B cell (primary cell): Measurements from ENCODE around the gene CRBN. TPM values are rescaled to one million over a fixed set of nuclear protein-coding genes. Genes with fewer than 3 reads are reported as not detected.
A peak's percentile ranks its signal among the peaks of the same experiment; 100 is the strongest.

ENCODE experiments used
- ATAC-seq: fragments of 200-7000 bp; cut with Tn5 transposase; one replicate; pipeline ENCODE4 v1.10.0; 2021; ENCODE audit warnings: low read depth, mild to moderate bottlenecking, moderate number of reproducible peaks, moderate library complexity
- CTCF ChIA-PET: fragments of 350-600 bp; sonication (Branson Sonifier 250); formaldehyde crosslinking; loops from one replicate; lab custom pipeline; 2021; ENCODE audit warnings: antibody characterized with exemption, inconsistent platforms; lab: Charles Lee
- POLR2A ChIA-PET: fragments of 350-600 bp; sonication (Branson Sonifier 250); formaldehyde crosslinking; loops from one replicate; lab custom pipeline; 2021; ENCODE audit warnings: antibody characterized with exemption; lab: Charles Lee
- DNase-seq: peaks from one replicate; pipeline ENCODE4 v3.0.0; 2013
- H2AFZ ChIP-seq: 2 replicates; pipeline ENCODE4 v1.6.1; 2012; ENCODE audit warnings: mild to moderate bottlenecking, low read depth, low read length; ENCODE audit not compliant: insufficient read depth, poor library complexity, severe bottlenecking
- H3K27ac ChIP-seq, 2 donors: 1 replicate in 1 of 2; 2 replicates in 1 of 2; pipeline ENCODE4 v1.5.1; 2012 to 2013; ENCODE audit warnings: low read length in 2 of 2, mild to moderate bottlenecking in 2 of 2, moderate library complexity in 1 of 2
- H3K27me3 ChIP-seq, 4 experiments: fragments of 200-600 bp in 1 of 4; sonication (generic) in 1 of 4; replicated peaks in 1 of 4; 1 replicate in 2 of 4; 2 replicates in 2 of 4; pipeline versions ENCODE4 v1.6.1 to v1.7.0; 2013 to 2016; ENCODE audit warnings: low read length in 3 of 4, mild to moderate bottlenecking in 2 of 4, mixed read lengths in 1 of 4, moderate library complexity in 1 of 4; ENCODE audit not compliant: insufficient read depth in 4 of 4, control insufficient read depth in 3 of 4; ENCODE audit errors: control extremely low read depth in 1 of 4
- H3K36me3 ChIP-seq, 2 experiments: replicated peaks in 1 of 2; 1 replicate in 1 of 2; 2 replicates in 1 of 2; pipeline versions ENCODE4 v1.6.1 to v1.7.1; 2013; ENCODE audit warnings: low read length in 1 of 2; ENCODE audit not compliant: insufficient read depth in 2 of 2, control insufficient read depth in 1 of 2; ENCODE audit errors: control extremely low read depth in 1 of 2, extremely low read depth in 1 of 2
- H3K4me1 ChIP-seq, 2 donors: fragments of 200-600 bp in 1 of 2; sonication (generic) in 1 of 2; 1 replicate in 1 of 2; 2 replicates in 1 of 2; pipeline versions ENCODE4 v1.5.1 to v1.6.1; 2013 to 2017; ENCODE audit warnings: low read length in 2 of 2; ENCODE audit not compliant: control insufficient read depth in 2 of 2, insufficient read depth in 2 of 2
- H3K4me2 ChIP-seq: replicated peaks from 2 replicates; pipeline ENCODE3; 2012; ENCODE audit warnings: mild to moderate bottlenecking, low read depth, low read length; ENCODE audit not compliant: poor library complexity, severe bottlenecking
- H3K4me3 ChIP-seq, 5 experiments: fragments of 200-600 bp in 1 of 5; sonication (generic) in 1 of 5; 1 replicate in 3 of 5; 2 replicates in 2 of 5; pipeline versions ENCODE4 v1.5.1 to v1.7.0; 2011 to 2016; ENCODE audit warnings: low read length in 4 of 5, mild to moderate bottlenecking in 4 of 5, low read depth in 2 of 5, control low read depth in 1 of 5, moderate library complexity in 1 of 5; ENCODE audit not compliant: insufficient read depth in 1 of 5; ENCODE audit errors: control extremely low read depth in 1 of 5, extremely low read depth in 1 of 5
- H3K79me2 ChIP-seq: fragments of 200-600 bp; sonication (generic); one replicate; pipeline ENCODE4 v1.6.0; 2016; ENCODE audit warnings: low read length; ENCODE audit not compliant: control insufficient read depth, insufficient read depth
- H3K9ac ChIP-seq: fragments of 200-600 bp; sonication (generic); 2 replicates; pipeline ENCODE4 v1.6.1; 2017; ENCODE audit warnings: mild to moderate bottlenecking, low read length, moderate library complexity
- H3K9me3 ChIP-seq, 3 donors: one replicate each; pipeline versions ENCODE4 v1.6.1 to v1.7.1; 2013; ENCODE audit warnings: low read length in 2 of 3; ENCODE audit not compliant: control insufficient read depth in 2 of 3, insufficient read depth in 1 of 3; ENCODE audit errors: control extremely low read depth in 1 of 3
- H4K20me1 ChIP-seq: 2 replicates; pipeline ENCODE4 v1.6.0; 2012; ENCODE audit warnings: mild to moderate bottlenecking, low read length; ENCODE audit not compliant: insufficient read depth, control insufficient read depth, poor library complexity, severe bottlenecking
- H3K27ac Mint-ChIP-seq: one replicate; pipeline ENCODE4 v1.8.0; 2021; ENCODE audit warnings: mixed read lengths
- H3K27me3 Mint-ChIP-seq: one replicate; pipeline ENCODE4 v1.8.0; 2021; ENCODE audit warnings: mixed read lengths
- H3K4me1 Mint-ChIP-seq: one replicate; pipeline ENCODE4 v1.8.0; 2021; ENCODE audit warnings: mixed read lengths
- H3K4me3 Mint-ChIP-seq: one replicate; pipeline ENCODE4 v1.8.0; 2021; ENCODE audit warnings: mixed read lengths
- H3K9me3 Mint-ChIP-seq: one replicate; pipeline ENCODE4 v1.8.0; 2022; ENCODE audit warnings: mixed read lengths; ENCODE audit not compliant: insufficient read depth
- CTCF ChIP-seq: fragments of 200-600 bp; IDR thresholded peaks from one replicate; pipeline ENCODE4 v1.8.0; 2022; ENCODE audit warnings: antibody characterized with exemption, mild to moderate bottlenecking
- EZH2 ChIP-seq: IDR thresholded peaks from 2 replicates; pipeline ENCODE4 v1.6.1; 2012; ENCODE audit warnings: borderline replicate concordance, low read depth, mild to moderate bottlenecking, moderate library complexity, low read length; ENCODE audit not compliant: insufficient read depth, poor library complexity, severe bottlenecking
- WGBS: methylation state at CpG from one replicate; pipeline ENCODE4 v1.1.5; 2013; ENCODE audit warnings: missing lambda C conversion rate; ENCODE audit not compliant: insufficient coverage; 5-methylcytosine and 5-hydroxymethylcytosine counted together
- intact Hi-C: fragments of 100-400 bp; cut with micrococcal nuclease; formaldehyde crosslinking; loops from one replicate; pipeline ENCODE4 v1.10.0; 2022
- polyA plus RNA-seq: library from polyadenylated mRNA; depleted of rRNA; stranded (reverse); fragments of >200 nt; gene quantifications from 2 replicates; pipeline ENCODE4 v1.2.3, GENCODE V29; 2012
- total RNA-seq, 2 donors: library from RNA; stranded (reverse); fragments of 120-200 nt in 1 of 2; gene quantifications; 1 replicate in 1 of 2; 2 replicates in 1 of 2; pipeline versions ENCODE4 v1.2.3 to v1.2.4, GENCODE V29; 2013 to 2022

The CRBN gene
- total and polyA plus RNA-seq, 2 donors (not counting 1 experiment from before 2014, with no cell fraction given), result 67.1 to 95.1 TPM

- peaks cover 39% of the 10 kb centered on the region for H3K4me1 Mint-ChIP-seq
- WGBS, result no CpG with 5 or more reads among the region's 3 CpGs
- ChIA-PET POLR2A (no interaction called here), CTCF (no interaction called here)
- intact Hi-C loops, result no loop called here
- Histone ChIP-seq H3K4me2 (no peak overlapping the region), H3K36me3 (no peaks in the 10 kb centered on the region), H2AFZ (no peak overlapping the region), H3K9ac (peak overlapping the region; percentile 2), H3K4me3 (no peak overlapping the region), H3K79me2 (no peaks in the 10 kb centered on the region), H3K4me1 (peaks cover 21 to 31% of the 10 kb centered on the region in 2 donors), H3K9me3 (no peaks in the 10 kb centered on the region), H3K27me3 (no peaks in the 10 kb centered on the region), H3K27ac (no peak overlapping the region), H4K20me1 (no peaks in the 10 kb centered on the region)
- H3K4me3 Mint-ChIP-seq, result no peak overlapping the region
- H3K27me3 Mint-ChIP-seq, result no peaks in the 10 kb centered on the region
- no peak for TF ChIP-seq EZH2
- no peak for TF ChIP-seq CTCF
- no peak overlapping the region for H3K27ac Mint-ChIP-seq
- H3K9me3 Mint-ChIP-seq, result no peaks in the 10 kb centered on the region
- no peak for ATAC-seq
- no peak for DNase-seq
Measured at GRCh38 chr3:3105246-3105645, 74.2 kb downstream of the CRBN start.

- no peak for TF ChIP-seq EZH2
- no peak for TF ChIP-seq CTCF
- Histone ChIP-seq H3K36me3 (no peaks in the 10 kb centered on the region), H3K9ac (no peak overlapping the region), H4K20me1 (no peaks in the 10 kb centered on the region), H3K27me3 (no peaks in the 10 kb centered on the region), H2AFZ (no peak overlapping the region), H3K79me2 (no peaks in the 10 kb centered on the region), H3K9me3 (peaks cover 0 to 1% (median 0%) of the 10 kb centered on the region in 3 donors), H3K4me3 (no peak overlapping the region), H3K4me1 (peaks cover 15 to 31% of the 10 kb centered on the region in 2 donors), H3K27ac (no peak overlapping the region), H3K4me2 (no peak overlapping the region)
- WGBS, result 96% methylated on average over 4 of the region's 6 CpGs
- Mint-ChIP-seq H3K4me3 (no peak overlapping the region), H3K27me3 (no peaks in the 10 kb centered on the region), H3K27ac (no peak overlapping the region), H3K4me1 (peaks cover 22% of the 10 kb centered on the region), H3K9me3 (no peaks in the 10 kb centered on the region)
- POLR2A ChIA-PET, result no interaction called here
- CTCF ChIA-PET, result no interaction called here
- no peak for ATAC-seq
- DNase-seq, result no peak
- intact Hi-C loops, result no loop called here
Measured at GRCh38 chr3:3102751-3103150, 76.7 kb downstream of the CRBN start.
